H54 (cell line): ENCODE data around the gene PDE4D.

Source experiments
- DNase-seq: peaks from one replicate; pipeline ENCODE4 v3.0.0; 2011; ENCODE audit warnings: low spot score, mixed read lengths; ENCODE audit not compliant: insufficient read length
- FAIRE-seq: peaks from 3 replicates; lab custom pipeline; 2011; peaks lifted over from hg19 to GRCh38; lab: Jason Lieb, UNC
- POLR2A ChIP-seq: IDR thresholded peaks from 2 replicates; pipeline ENCODE4 v1.6.1; 2011; ENCODE audit warnings: low read depth, mild to moderate bottlenecking, low read length

Gene PDE4D

DNA sequence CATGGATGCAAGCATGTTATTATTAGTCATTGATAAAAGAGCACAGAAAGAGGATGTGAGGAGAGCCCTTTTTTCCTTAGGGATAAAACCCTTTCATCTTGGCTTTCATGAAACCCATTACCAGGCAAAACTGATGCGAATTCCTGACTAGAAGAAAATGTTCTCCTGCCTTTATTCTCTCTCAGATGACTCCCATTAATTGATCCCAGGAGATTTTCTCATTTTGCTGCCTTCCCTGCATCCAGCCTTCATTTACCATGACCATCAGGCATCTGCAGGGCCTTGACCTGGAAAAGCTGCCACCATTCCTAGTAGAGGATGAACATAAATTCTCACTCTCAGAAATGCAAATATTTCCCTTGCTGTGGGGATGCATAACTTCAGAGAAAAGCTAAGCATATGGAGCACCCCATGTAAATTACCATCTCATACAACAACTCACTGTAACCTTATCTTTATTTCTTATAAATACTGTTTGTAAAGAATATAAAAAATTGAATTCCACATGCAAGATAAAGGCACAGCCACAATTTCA lies 176.5 kb downstream of the PDE4D start:
- no peak for DNase-seq
- no peak for FAIRE-seq
- TF ChIP-seq POLR2A = no peak

DNA sequence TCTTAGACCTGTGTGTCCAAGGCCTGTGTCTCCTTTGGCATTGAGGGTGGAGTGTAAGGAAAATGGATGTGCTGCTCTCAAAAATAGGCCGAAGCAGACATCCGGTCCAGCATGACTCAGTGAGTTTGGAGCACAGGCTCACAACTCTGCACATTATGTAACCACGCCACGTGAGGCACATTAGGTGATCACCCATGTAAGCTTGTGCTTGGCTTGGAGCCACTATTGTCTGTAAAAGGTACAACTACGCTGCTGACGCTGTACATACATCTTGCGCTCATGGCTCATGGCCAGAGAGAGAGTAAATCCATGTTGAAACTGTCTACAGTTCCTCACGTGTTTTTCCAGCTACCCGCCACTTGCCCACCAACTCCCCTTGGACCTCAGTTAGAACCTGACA lies 177.5 kb downstream of the PDE4D start:
- no peak for FAIRE-seq
- DNase-seq = no peak
- no peak for TF ChIP-seq POLR2A

DNA sequence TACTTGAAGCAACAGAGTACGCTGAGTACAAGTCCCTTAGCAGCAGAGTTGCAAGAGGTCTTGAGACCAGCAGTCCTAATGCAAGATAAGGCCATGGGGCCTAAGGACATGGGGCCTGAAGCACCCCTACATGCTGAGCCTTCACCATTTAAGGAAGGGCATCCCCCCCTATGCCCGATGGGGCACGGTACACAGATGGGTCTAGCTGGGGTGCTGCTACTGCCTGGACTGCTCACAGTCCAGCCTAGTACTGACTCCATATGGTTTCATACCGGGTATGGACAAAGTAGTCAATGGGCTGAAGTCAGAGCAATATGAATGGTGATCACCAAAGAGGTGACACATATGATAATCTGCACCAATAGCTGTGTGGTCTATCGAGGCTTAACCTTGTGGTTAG lies 178.3 kb downstream of the PDE4D start:
- FAIRE-seq (no peak), DNase-seq (no peak)
- TF ChIP-seq POLR2A = no peak

DNA sequence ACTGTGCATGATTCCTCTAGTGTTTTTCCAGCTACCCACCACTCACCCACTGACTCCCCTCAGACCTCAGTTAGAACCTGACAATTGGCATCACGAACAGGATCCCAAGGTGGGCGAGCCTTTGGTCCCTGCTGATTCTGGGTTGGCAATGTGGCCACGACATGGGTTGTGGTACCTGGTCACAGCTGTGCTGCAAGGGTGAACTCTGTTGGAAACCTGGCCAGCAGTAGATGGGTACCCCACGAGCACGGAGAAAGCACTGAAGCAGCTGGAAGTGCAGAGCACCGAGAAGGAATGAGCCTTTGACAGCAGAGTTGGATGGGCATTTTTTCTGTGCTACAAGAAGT lies 180.1 kb downstream of the PDE4D start:
- FAIRE-seq (no peak), DNase-seq (no peak)
- TF ChIP-seq POLR2A = no peak

DNA sequence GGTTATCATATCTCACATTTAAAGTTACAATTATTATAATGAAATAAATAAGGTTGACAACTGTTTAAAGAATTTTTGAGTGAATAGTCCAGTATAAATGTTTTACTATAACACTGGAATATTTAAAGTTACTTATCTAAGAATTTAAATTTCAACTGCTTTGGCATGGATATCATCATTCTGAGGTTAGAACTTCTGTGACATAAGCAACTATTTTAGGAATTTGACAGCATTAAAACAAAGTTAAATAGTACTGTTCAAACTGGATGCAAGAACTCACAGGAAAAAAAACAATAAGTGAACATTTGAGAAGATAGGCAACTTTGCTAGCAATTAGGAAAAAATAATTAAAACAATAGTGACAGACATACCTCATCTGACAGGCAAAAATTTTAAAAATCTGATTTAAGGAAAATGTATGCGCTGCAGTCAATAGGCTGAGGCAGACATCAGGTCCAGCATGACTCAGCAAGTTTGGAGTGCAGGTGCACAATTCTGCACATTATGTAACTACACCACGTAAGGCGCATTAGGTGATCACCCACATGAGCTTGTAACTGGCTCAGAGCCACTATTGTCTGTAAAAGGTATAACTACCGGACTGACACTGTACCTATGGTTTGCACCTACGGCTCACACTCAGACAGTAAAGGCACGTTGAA lies 180.6 kb downstream of the PDE4D start:
- no peak for DNase-seq

DNA sequence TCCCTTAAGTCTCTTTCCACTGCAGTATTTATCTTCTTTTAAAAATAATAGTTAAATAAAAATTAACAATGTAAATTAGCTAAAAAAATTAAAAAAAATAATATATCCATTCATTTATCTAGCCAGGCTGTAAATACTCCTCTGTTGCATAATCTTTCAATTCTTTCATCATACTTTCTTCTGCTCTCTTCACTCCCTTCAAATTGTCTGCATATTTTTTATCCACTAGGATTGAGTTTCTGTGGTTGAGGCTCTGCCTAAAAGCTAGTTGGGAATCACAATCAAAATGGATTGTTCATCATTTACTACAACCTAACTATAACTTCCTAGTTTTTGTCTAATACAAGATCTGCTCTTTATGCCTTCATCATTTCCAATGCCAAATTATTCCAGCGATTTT lies 182.2 kb downstream of the PDE4D start:
- DNase-seq (no peak), FAIRE-seq (no peak)
- no peak for TF ChIP-seq POLR2A

More for the DNA sequence above, 180.6 kb downstream of the PDE4D start:
- FAIRE-seq = no peak
- no peak for TF ChIP-seq POLR2A

DNA sequence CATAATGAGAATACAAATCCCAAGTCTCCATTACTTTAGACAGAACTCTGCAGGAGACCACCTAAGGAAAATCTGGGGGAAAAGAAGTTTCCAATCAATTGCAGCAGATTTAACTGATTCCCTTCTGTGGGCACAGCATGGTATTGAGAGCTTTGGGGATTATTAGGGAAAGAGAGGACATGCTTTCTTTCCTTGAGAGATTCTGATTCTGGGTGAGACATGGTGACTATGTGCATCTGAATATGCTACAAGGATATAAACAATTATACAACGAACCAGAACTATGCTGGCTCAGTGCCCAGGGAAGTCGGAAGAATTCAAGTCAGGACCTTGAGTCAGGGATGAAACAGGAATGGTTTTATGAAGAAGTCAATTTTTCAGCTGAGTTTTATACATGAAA lies 183.7 kb downstream of the PDE4D start:
- DNase-seq = no peak
- no peak for TF ChIP-seq POLR2A
- FAIRE-seq = no peak

DNA sequence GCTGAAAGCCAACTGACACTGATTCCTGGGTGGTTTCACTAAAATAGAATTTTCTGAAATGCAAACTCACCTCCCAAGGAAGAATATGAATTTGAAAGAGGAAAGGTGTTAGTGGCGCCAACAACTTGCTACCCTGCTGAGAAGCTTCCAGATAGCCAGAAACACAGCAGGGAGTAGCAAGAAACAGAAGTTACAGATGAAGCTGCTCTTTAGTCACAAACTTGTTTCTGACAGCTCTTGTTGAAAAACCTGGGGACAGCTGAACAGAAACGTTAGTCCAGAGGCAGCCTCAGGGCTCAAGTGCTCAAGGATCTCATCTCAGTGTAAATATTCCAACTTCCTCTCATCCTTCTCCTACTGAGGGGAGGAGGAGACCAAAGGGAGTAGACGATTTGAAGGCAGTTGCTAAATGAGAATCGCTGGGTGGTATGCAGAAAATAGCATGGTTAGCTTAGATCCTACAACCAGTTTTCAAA lies 184.1 kb downstream of the PDE4D start:
- FAIRE-seq (no peak), DNase-seq (no peak)
- TF ChIP-seq POLR2A = no peak

DNA sequence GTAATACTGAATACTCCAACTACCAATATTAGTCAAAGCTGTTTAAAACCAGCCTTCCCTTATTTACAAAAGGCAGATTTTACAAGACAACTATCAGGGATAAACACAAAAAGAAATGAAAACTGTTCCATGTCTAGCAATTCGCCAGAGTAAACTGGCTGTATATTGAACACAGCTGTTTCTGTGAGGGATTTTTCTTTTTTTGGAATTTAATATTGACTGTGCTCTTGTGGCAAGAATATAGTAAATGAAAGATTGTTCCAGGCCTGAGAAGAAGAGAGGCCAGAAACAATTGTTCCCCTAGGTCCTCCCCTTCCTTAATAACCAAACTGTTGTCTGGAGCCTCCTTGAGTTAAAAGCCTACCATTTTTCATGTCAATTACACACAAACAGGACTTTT lies 188.6 kb downstream of the PDE4D start:
- DNase-seq (no peak), FAIRE-seq (no peak)
- TF ChIP-seq POLR2A = no peak

DNA sequence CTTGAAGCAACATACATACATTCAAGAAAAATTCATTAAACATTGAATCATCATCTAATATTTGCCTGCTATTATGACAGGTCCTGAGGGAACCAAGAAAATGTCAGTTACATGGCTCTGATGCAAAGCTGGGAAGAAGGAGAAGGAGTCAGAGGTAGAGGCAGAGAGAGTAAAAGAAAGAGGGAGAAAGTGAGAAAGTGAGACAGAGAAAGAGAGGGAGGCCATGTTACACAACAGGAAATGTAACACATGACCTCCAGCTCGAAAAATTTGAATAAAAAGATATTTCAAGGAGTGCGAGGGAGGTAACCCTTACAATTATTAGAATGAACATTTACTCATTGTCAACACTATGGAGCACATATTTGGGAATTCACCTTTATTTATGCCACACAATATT lies 189.7 kb downstream of the PDE4D start:
- DNase-seq (no peak), FAIRE-seq (no peak)
- TF ChIP-seq POLR2A = no peak

DNA sequence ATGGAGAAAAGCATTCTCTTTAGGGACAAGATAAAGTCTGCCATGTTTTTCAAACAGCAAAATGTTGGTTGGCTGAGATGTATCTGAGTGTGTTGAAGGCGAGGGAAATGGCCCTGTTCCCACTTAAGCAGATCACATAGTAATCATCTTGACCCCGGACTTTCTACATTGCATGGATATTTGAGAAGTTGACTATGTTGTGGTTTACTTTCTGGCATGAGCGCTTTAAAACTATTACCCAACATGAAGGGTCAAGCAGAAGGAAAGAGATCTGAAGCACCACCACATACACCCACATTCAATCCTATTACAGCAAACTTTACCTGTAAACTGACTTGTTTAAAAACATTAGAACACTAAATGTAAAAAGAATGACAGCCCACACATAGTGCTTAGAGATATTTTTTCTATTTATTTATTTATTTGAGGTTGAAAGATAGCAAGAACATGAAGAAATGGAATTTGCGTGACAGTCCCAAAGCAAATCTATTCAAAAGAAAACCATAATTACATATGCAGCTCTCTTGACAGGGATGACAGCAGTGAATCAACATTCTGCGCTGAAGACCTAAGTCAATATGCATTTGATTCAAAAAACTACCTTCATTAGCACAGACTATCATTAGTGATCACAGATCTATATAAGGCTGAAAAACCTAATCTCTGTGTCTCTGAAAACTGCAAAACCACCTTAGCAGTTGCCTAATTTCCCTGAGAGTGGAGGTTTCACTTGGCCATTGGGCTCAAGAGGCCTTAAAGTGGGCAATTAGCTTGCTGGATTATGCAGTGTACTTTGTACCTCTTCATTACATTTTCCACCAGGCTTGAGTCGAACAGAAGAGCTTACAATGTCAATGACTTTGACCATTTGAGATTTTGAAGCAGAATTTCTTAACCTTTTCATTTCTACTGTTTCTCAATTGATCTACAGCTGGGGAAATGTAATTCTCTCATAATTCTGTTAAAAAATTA lies 195.0 kb downstream of the PDE4D start:
- FAIRE-seq = no peak
- DNase-seq = no peak
- TF ChIP-seq POLR2A = no peak

DNA sequence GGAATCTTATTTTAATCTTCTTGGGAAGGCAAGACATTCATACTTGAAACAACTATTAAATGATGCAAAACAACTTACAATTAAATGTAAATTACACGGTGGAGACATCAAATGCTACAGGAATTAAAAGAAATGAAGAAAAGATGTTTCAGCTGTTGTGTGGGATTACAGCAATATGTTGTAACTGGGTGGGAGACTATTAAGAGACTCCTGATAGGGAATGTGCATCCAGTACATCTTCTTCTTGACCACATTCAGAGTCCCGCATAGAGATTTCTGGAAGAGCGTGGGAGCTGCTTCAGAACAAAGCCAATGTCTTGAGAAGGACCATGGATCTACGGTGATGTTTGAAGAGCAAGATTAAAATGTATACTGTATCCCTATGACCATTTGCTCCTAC lies 199.1 kb downstream of the PDE4D start:
- DNase-seq (no peak), FAIRE-seq (no peak)
- TF ChIP-seq POLR2A = no peak

DNA sequence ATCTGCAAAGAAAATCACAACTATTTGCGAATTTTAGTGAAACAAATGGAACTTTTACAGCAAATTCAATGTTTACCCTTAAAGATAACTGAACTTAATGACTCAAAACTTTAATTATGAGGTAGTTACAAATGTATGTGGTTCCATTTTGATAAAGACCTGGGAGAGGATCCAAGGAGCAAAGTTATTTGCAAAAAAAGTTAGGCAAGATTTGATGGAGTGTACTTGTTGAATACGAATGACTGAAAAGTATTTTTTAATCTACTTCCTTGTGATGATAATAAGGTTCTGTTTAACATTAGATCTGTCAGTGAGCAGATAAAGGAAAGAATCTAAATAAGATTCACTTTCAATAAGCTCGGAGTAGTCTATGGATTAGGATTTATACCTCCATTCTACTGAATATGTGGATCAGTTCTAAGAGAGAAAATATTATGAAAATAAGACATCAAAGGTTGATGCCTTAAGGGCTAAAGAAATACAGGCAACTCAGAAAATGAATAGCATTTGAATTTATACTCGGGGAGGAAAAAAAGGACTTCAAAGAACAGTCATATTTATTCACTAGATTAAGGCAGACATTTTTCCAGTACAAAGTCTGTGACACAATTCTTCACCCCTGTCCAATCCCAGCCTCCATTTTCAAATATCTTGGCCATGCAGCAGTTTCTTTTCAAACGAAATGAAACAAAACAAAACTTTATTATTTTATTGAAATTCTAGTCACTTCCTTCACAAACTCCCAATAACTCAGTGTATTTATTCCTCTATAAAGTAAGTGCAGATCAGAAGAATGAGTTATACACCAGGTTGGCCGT lies 199.8 kb downstream of the PDE4D start:
- no peak for TF ChIP-seq POLR2A
- no peak for FAIRE-seq
- no peak for DNase-seq
